ENCODE results near the gene ARPC5. TPM values are rescaled to one million over a fixed set of nuclear protein-coding genes. Genes with fewer than 3 reads are reported as not detected.
A peak's percentile ranks its signal among the peaks of the same experiment; 100 is the strongest.

ARPC5 gene
- total RNA-seq, 2 experiments from 2014 or later: 130 to 136 TPM

- H3K27me3 Mint-ChIP-seq: peaks cover 5% of the 10 kb centered on the region
- H3K27ac Mint-ChIP-seq: no peak overlapping the region
- no peaks in the 10 kb centered on the region for H3K4me1 Mint-ChIP-seq
- H3K9me3 Mint-ChIP-seq: no peaks in the 10 kb centered on the region
- H3K36me3 Mint-ChIP-seq: no peaks in the 10 kb centered on the region
- DNase-seq: no peak
- no peak overlapping the region for H3K4me3 Mint-ChIP-seq
Measured at GRCh38 chr1:183609313-183609712, 26.3 kb downstream of the ARPC5 start.

GRCh38 chr1:183607322-183607980 lies 28.1 kb downstream of the ARPC5 start:
- H3K4me3 Mint-ChIP-seq: no peak overlapping the region
- no peaks in the 10 kb centered on the region for H3K9me3 Mint-ChIP-seq
- H3K4me1 Mint-ChIP-seq: peaks cover 3% of the 10 kb centered on the region
- no peak for DNase-seq
- peaks cover 5% of the 10 kb centered on the region for H3K27me3 Mint-ChIP-seq
- no peak overlapping the region for H3K27ac Mint-ChIP-seq
- no peaks in the 10 kb centered on the region for H3K36me3 Mint-ChIP-seq

DNA sequence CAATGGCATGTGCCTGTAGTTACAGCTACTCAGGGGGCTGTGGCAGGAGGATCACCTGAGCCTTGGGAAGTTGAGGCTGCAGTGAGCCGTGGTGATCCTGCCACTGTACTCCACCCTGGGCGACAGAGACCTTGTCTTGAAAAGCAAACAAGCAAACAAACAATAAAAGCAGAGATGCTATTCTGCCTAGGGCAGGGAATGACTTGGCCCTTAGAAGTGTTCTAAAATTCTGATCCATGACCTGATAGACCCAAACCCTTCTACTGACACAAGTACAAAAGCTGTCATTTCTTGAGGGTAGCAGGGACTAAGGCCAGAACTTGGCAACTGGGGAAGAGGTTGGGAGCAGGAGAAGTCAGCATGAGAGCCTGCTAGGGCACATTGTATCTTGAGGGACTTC lies 29.7 kb downstream of the ARPC5 start:
- Mint-ChIP-seq H3K27me3 (peaks cover 5% of the 10 kb centered on the region), H3K4me1 (peaks cover 3% of the 10 kb centered on the region), H3K27ac (no peak overlapping the region), H3K36me3 (no peaks in the 10 kb centered on the region), H3K4me3 (no peak overlapping the region), H3K9me3 (no peaks in the 10 kb centered on the region)
- no peak for DNase-seq

- peaks cover 5% of the 10 kb centered on the region for H3K27me3 Mint-ChIP-seq
- no peak overlapping the region for H3K4me3 Mint-ChIP-seq
- H3K27ac Mint-ChIP-seq: no peak overlapping the region
- peaks cover 3% of the 10 kb centered on the region for H3K4me1 Mint-ChIP-seq
- no peaks in the 10 kb centered on the region for H3K36me3 Mint-ChIP-seq
- H3K9me3 Mint-ChIP-seq: no peaks in the 10 kb centered on the region
- DNase-seq: no peak
Measured at GRCh38 chr1:183604815-183605214, 30.8 kb downstream of the ARPC5 start.

DNA sequence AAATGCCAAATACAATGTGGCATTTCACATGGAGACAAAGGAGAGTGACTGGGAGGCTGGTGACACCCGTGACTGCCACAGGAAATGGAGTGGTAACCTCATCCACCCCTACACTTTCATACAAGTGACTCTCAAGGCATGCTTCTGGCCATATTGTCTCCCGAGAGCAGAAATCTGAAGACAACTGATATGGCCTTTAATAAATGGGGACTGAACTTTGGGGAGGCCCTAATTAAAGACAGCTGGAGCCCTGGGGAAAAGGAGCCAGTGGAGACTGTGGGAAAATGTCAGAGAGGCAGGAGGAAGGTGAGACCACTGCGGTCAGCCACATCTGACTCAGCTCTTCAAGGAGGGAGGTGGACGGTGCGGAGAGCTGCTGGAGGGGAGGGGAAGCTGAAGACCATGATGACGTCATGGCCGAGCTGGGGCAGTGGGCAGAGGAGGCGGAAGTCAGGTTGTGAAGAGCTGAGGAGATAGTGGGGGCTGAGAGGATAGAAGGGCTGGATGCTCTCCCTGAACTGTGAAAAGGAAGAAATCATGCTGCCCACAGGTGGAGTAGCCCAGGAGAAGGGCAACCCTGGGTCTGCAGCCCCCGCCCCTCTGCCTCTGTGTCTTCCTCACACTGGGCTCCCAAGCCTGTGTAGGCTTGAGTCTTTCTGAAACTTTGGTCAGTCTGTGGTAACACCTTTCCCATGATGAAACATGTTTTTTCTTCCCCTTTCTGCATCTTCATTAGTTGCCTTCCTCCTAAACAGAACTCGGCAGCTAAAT lies 31.4 kb downstream of the ARPC5 start:
- Mint-ChIP-seq H3K4me1 (peaks cover 3% of the 10 kb centered on the region), H3K9me3 (no peaks in the 10 kb centered on the region), H3K4me3 (no peak overlapping the region), H3K27ac (no peak overlapping the region), H3K27me3 (peaks cover 5% of the 10 kb centered on the region), H3K36me3 (no peaks in the 10 kb centered on the region)
- no peak for DNase-seq

GRCh38 chr1:183602510-183602909 lies 33.1 kb downstream of the ARPC5 start:
- Mint-ChIP-seq H3K27ac (no peak overlapping the region), H3K4me1 (peaks cover 9% of the 10 kb centered on the region)

DNA sequence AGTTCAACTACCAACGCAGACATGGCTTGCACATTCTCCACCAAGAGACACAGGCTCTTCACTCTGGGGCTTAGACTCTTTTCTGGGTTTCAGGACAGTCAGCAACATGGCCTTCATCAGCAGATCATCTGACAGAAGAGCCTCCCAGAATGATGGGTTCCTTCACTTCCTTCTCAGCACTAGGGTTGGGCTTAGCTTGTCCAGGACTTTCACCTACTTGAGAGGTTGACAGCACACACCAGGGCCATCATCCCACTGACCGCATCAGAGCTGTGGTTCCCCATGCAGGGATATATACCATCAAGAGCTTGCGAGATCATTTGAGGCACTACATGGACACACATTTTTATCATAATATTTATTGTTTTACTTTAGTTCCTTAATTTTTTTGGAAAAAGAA lies 34.9 kb downstream of the ARPC5 start:
- peaks cover 9% of the 10 kb centered on the region for H3K4me1 Mint-ChIP-seq
- H3K27me3 Mint-ChIP-seq: peaks cover 7% of the 10 kb centered on the region
- H3K27ac Mint-ChIP-seq: no peak overlapping the region
- H3K9me3 Mint-ChIP-seq: no peaks in the 10 kb centered on the region
- H3K4me3 Mint-ChIP-seq: no peak overlapping the region
- DNase-seq: no peak
- H3K36me3 Mint-ChIP-seq: no peaks in the 10 kb centered on the region

More at GRCh38 chr1:183602510-183602909, 33.1 kb downstream of the ARPC5 start:
- no peak for DNase-seq
- Mint-ChIP-seq H3K9me3 (no peaks in the 10 kb centered on the region), H3K36me3 (no peaks in the 10 kb centered on the region), H3K4me3 (no peak overlapping the region), H3K27me3 (peaks cover 5% of the 10 kb centered on the region)

DNA sequence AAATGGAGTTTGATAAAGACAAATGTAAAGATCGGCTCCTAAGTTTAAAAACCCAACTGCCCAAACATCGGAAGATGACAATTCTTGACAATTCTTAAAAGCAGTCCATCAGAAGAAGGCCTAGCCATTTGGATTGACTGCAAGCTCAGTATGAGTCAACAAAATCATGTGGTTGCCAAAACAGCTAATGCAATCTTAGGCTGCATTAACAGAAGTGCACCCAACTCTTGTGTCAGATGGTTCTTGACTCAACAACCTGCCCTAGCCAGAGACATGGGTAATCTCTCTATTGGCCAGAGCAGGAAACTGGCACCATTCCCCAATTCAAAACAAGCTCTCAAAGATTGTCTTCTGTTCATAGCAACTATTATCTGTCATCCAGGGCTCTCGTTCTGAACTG lies 35.4 kb downstream of the ARPC5 start:
- Mint-ChIP-seq H3K9me3 (no peaks in the 10 kb centered on the region), H3K4me3 (no peak overlapping the region), H3K4me1 (peaks cover 9% of the 10 kb centered on the region), H3K36me3 (no peaks in the 10 kb centered on the region), H3K27ac (no peak overlapping the region), H3K27me3 (peaks cover 6% of the 10 kb centered on the region)
- no peak for DNase-seq

DNA sequence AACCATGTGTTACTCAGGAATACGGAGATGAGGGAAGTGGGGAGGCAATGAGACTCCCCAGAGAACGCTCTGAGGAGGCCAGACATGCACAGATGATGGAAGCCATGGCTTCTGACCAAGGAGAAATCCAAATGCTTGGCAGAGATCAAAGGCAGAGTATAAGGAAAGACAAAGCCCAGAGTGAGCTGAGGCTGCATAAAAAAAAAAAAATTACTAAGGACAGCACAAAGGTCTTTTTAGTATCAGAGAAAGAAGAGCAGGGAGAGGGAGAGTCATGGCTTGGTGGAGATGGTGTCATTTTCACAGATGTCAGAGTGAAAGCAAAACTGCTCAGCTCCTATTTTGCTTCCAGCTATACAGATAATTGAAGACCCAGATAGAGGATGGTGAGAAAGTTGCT lies 37.2 kb downstream of the ARPC5 start:
- Mint-ChIP-seq H3K4me1 (peaks cover 7% of the 10 kb centered on the region), H3K36me3 (no peaks in the 10 kb centered on the region), H3K27ac (no peak overlapping the region), H3K9me3 (no peaks in the 10 kb centered on the region), H3K27me3 (peaks cover 6% of the 10 kb centered on the region), H3K4me3 (no peak overlapping the region)
- DNase-seq: no peak

DNA sequence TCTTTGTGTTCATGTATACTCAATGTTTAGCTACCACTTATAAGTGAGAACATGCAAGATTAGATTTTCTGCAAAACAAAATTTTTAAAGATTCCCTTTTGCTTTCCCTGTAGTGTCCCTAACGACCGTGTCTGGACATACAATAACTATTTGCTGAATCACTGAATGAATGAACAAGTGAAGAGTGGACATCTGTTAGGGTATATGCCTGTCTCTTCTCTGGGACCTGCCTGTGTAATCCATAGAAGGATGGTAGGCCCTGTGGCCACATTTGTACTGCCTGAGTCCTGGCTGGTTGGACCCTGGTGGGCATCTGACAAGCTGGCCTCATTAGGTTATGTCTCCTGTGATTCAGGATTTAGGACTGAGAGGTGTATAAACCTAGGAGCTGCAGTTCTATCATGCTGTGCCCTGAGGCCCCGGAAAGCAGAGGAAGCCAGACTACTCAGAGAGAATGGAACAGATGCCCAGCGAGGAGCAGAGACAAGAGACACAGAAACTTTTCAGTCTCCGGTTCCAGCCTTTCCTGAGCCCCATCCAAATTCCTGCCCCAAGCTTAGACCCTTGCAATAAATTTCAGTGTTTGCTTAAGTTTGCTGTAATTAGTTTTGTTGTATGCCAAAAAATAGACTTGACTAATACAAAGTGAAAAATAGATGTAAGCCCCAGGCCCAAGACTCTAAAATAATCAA lies 37.8 kb downstream of the ARPC5 start:
- H3K27ac Mint-ChIP-seq: no peak overlapping the region
- DNase-seq: no peak
- H3K36me3 Mint-ChIP-seq: no peaks in the 10 kb centered on the region
- H3K4me1 Mint-ChIP-seq: peaks cover 12% of the 10 kb centered on the region
- H3K9me3 Mint-ChIP-seq: no peaks in the 10 kb centered on the region
- H3K4me3 Mint-ChIP-seq: no peak overlapping the region
- H3K27me3 Mint-ChIP-seq: peaks cover 6% of the 10 kb centered on the region

GRCh38 chr1:183596500-183596899 lies 39.1 kb downstream of the ARPC5 start:
- DNase-seq: no peak
- Mint-ChIP-seq H3K4me1 (peaks cover 12% of the 10 kb centered on the region), H3K27me3 (peaks cover 6% of the 10 kb centered on the region), H3K27ac (no peak overlapping the region), H3K36me3 (no peaks in the 10 kb centered on the region), H3K9me3 (no peaks in the 10 kb centered on the region), H3K4me3 (no peak overlapping the region)

- no peak for DNase-seq
- H3K27ac Mint-ChIP-seq: no peak overlapping the region
- peaks cover 17% of the 10 kb centered on the region for H3K4me1 Mint-ChIP-seq
- H3K4me3 Mint-ChIP-seq: no peak overlapping the region
- peaks cover 6% of the 10 kb centered on the region for H3K27me3 Mint-ChIP-seq
- no peaks in the 10 kb centered on the region for H3K9me3 Mint-ChIP-seq
- H3K36me3 Mint-ChIP-seq: no peaks in the 10 kb centered on the region
Measured at GRCh38 chr1:183595537-183595936, 40.0 kb downstream of the ARPC5 start.

- H3K9me3 Mint-ChIP-seq: no peaks in the 10 kb centered on the region
- no peak for DNase-seq
- no peak overlapping the region for H3K4me3 Mint-ChIP-seq
- H3K4me1 Mint-ChIP-seq: peaks cover 19% of the 10 kb centered on the region
- no peaks in the 10 kb centered on the region for H3K36me3 Mint-ChIP-seq
- H3K27ac Mint-ChIP-seq: peak overlapping the region; percentile 5
- H3K27me3 Mint-ChIP-seq: peaks cover 6% of the 10 kb centered on the region
Measured at GRCh38 chr1:183593356-183593755, 42.2 kb downstream of the ARPC5 start.

DNA sequence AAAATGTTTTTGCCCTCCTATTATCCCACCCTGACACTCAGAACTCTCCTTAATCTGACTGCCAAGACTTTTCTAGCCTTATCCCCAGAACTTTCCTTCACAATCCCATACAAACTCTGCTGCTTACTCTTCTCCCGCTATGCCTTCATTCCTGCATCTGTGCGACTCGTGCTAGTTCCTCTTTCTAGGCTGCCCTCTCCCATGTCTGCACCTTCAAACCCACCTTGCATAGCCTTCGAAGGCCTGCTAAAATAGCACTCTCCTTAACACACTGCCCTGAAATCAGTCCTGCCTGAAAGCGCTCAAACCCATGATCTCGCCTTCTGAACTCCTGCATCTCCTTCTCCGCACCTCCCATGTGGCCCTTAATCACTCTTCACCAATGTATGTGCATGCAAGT lies 42.9 kb downstream of the ARPC5 start:
- Mint-ChIP-seq H3K27me3 (peaks cover 6% of the 10 kb centered on the region), H3K9me3 (no peaks in the 10 kb centered on the region), H3K4me1 (peaks cover 17% of the 10 kb centered on the region), H3K4me3 (no peak overlapping the region), H3K36me3 (no peaks in the 10 kb centered on the region), H3K27ac (no peak overlapping the region)
- DNase-seq: no peak
